Heart right ventricle (tissue), 16 donors: ENCODE data around the gene PAFAH2. TPM values are rescaled to one million over a fixed set of nuclear protein-coding genes. Genes with fewer than 3 reads are reported as not detected.

ENCODE experiments used
- ATAC-seq, 8 donors: fragments of 200-7000 bp; cut with Tn5 transposase; one replicate each; pipeline ENCODE4 v1.9.1; 2020; ENCODE audit warnings: mild to moderate bottlenecking in 8 of 8, moderate library complexity in 8 of 8, moderate number of reproducible peaks in 1 of 8
- DNase-seq, 2 donors: peaks; one replicate each; pipeline ENCODE4 v3.0.0-alpha.2; 2020
- H3K27ac ChIP-seq, 10 donors: fragments of 200-600 bp; sonication (generic) in 2 of 10; one replicate each; pipeline versions ENCODE4 v1.5.0 to v1.8.0; 2020 to 2022; ENCODE audit warnings: mild to moderate bottlenecking in 3 of 10
- H3K27me3 ChIP-seq, 7 donors: fragments of 200-600 bp; one replicate each; pipeline ENCODE4 v1.8.0; 2021 to 2022; ENCODE audit warnings: mild to moderate bottlenecking in 2 of 7
- H3K36me3 ChIP-seq, 9 donors: fragments of 200-600 bp; sonication (generic) in 1 of 9; one replicate each; pipeline versions ENCODE4 v1.5.0 to v1.8.0; 2020 to 2022; ENCODE audit warnings: mild to moderate bottlenecking in 2 of 9
- H3K4me1 ChIP-seq, 9 donors: fragments of 200-600 bp; sonication (generic) in 1 of 9; one replicate each; pipeline versions ENCODE4 v1.5.0 to v1.8.0; 2020 to 2022; ENCODE audit warnings: mild to moderate bottlenecking in 4 of 9
- H3K4me3 ChIP-seq, 10 donors: fragments of 200-600 bp; sonication (generic) in 2 of 10; one replicate each; pipeline versions ENCODE4 v1.5.0 to v1.8.0; 2020 to 2022; ENCODE audit warnings: mild to moderate bottlenecking in 7 of 10, moderate library complexity in 2 of 10
- H3K9me3 ChIP-seq, 11 donors: fragments of 200-600 bp in 10 of 11; sonication (generic) in 2 of 11; one replicate each; pipeline versions ENCODE4 v1.5.0 to v1.8.0; 2013 to 2022; ENCODE audit warnings: mild to moderate bottlenecking in 2 of 11, control low read depth in 1 of 11, moderate library complexity in 1 of 11
- WGBS, 2 donors: extraction: QIAGEN DNeasy Blood & Tissue Kit; methylation state at CpG; one replicate each; pipeline ENCODE4 v1.1.7; 2013; ENCODE audit warnings: inconsistent platforms in 1 of 2; 5-methylcytosine and 5-hydroxymethylcytosine counted together
- intact Hi-C, 10 donors: fragments of 100-400 bp; cut with DNase I; formaldehyde crosslinking; loops; one replicate each; pipeline versions ENCODE4 v1.11.1 to v1.14.2; 2022
- polyA plus RNA-seq, 2 donors: library from polyadenylated mRNA; stranded (reverse); fragments of 200-250 nt; gene quantifications; one replicate each; pipeline ENCODE4 v1.2.3, GENCODE V29; 2013
- total RNA-seq, 10 donors: library from RNA; stranded (reverse); fragmentation: NEBNext Ultra II Directional in 3 of 10; extraction: Animal tissue kit (Norgen Biotek cat#: 25700) in 3 of 10; gene quantifications; one replicate each; pipeline versions ENCODE4 v1.2.1 to v1.2.4, GENCODE V29; 2021 to 2023
- TF ChIP-seq, protein P1 (sequence below), 9 donors: fragments of 200-600 bp; sonication (generic) in 2 of 9; IDR thresholded peaks; one replicate each; pipeline versions ENCODE4 v1.5.0 to v1.8.0; 2021 to 2022; ENCODE audit warnings: antibody characterized with exemption in 9 of 9, mild to moderate bottlenecking in 5 of 9, moderate library complexity in 1 of 9
- donor health status: Arrhythmogenic right ventricular cardiomyopathy.
- donor health status: ischemic (EF 13 %, LVEDD 7.1; RV severe dilation, severe dysfunction).
- donor health status: healthy with polysubstance abuse.
- donor health status: DM: no; HTN: yes; CAD: no.
- donor health status: DM: no; HTN: no; CAD: no.
- donor health status: ischemic (EF 25% LVEDD 6.9; RV normal size, moderate dysfunction).
- donor health status: ischemic (EF 25% LVEDD 5.7; RV mildly dilated, moderate dysfunction).
- donor health status: healthy.
- donor health status: DM: yes; HTN: yes; CAD: no.
- donor health status: Ischemic cardiomyopathy.
- donor health status: ischemic (EF 35%, LVEDD 5.7; RV mildly dilated, moderate dysfunction).
- donor health status: nonischemic (EF 11% LVEDD 7.7; RV severe dilation, severe dysfunction).
- donor health status: DM: yes; HTN: yes; CAD: no.
- donor health status: PGD.
- donor health status: ischemic (EF 29% LVEDD 5.4; RV normal size, mild dysfunction).
- donor health status: nonischemic (EF 23%, LVEDD 6.1; RV moderate dilation, normal function).

The PAFAH2 gene
- total and polyA plus RNA-seq, 12 donors = 3.4 to 19.3 (median 10.5) TPM

- peak in 7 of 8 donors; percentile 6 to 62 (median 18) for ATAC-seq
- H3K9me3 ChIP-seq = no peaks in the 10 kb centered on the region
- 1% methylated on average over 52 to 62 of the region's 62 CpGs for WGBS, 2 donors
- peak within 1 kb of the TSS; percentile 21 to 48 (median 34) for H3K4me3 ChIP-seq
- H3K27me3 ChIP-seq = peaks cover 0 to 68% (median 60%) of the 10 kb centered on the region in 7 donors
- H3K27ac ChIP-seq = peak within 1 kb of the TSS in 3 of 10 donors; percentile 6 to 58 (median 35)
- H3K36me3 ChIP-seq = peaks cover 0 to 3% (median 0%) of the 10 kb centered on the region in 9 donors
- intact Hi-C loops = no loop called here
- TF ChIP-seq, protein P1, sequence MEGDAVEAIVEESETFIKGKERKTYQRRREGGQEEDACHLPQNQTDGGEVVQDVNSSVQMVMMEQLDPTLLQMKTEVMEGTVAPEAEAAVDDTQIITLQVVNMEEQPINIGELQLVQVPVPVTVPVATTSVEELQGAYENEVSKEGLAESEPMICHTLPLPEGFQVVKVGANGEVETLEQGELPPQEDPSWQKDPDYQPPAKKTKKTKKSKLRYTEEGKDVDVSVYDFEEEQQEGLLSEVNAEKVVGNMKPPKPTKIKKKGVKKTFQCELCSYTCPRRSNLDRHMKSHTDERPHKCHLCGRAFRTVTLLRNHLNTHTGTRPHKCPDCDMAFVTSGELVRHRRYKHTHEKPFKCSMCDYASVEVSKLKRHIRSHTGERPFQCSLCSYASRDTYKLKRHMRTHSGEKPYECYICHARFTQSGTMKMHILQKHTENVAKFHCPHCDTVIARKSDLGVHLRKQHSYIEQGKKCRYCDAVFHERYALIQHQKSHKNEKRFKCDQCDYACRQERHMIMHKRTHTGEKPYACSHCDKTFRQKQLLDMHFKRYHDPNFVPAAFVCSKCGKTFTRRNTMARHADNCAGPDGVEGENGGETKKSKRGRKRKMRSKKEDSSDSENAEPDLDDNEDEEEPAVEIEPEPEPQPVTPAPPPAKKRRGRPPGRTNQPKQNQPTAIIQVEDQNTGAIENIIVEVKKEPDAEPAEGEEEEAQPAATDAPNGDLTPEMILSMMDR (IDR thresholded peaks at IDR 0.05) = no peak
- peaks cover 0 to 55% (median 16%) of the 10 kb centered on the region in 9 donors for H3K4me1 ChIP-seq
- no peak for DNase-seq
These were observed 47.9 kb upstream of the PAFAH2 start, which contains the start of gene SLC30A2 for GRCh38 chr1:26045722-26046245. Gene SLC30A2, minus strand, starts transcription at chr1:26046118. Its CDS starts 222 bp downstream, at chr1:26045896.

DNA sequence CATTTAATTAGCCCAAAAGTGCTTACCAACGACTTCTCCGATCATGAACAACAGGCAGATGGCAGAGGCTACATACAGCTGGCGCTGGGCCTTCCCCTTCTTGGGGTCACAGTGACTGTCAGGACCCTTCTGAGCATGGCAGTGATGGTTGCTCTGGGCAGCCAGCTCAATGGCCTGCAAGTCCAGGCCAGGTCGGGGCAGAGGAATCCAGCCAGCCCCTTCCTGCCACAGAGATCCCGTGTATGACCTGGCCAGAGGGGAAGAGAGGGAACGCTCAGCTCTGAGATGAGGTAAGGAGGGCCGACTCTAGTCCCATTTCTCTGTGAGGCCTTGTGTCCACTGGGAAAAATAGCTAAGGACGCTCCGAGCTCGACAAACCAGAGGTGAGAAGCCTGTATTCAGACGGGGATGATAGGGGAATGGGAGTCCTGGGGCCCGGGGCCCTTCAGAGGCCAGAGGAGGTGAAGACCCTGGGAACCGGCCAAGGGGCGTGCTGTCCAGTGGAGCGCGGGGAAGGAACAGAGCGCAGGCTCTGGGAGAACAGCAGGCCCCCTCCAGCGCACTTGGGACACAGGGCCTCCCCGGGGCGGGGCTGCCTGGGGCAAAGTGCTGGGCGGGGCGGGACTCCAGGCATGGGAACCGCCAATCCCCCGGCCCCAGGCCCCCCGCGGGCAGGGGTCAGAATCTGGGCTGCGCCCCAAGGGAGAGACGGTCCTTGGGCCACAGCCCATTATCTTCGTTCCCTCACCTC, 47.3 kb upstream of the PAFAH2 start:
- TF ChIP-seq, protein P1 (IDR thresholded peaks at IDR 0.05) = no peak
- ATAC-seq = peak in 6 of 8 donors; percentile 3 to 68 (median 36)
- intact Hi-C loops = no loop called here
- DNase-seq = no peak
- peak overlapping the region in 9 of 10 donors; percentile 24 to 48 (median 34) for H3K4me3 ChIP-seq
- no peaks in the 10 kb centered on the region for H3K9me3 ChIP-seq
- peaks cover 0 to 52% (median 16%) of the 10 kb centered on the region in 9 donors for H3K4me1 ChIP-seq
- peaks cover 0 to 68% (median 60%) of the 10 kb centered on the region in 7 donors for H3K27me3 ChIP-seq
- peak overlapping the region in 3 of 10 donors; percentile 6 to 58 (median 35) for H3K27ac ChIP-seq
- 33 to 41% methylated on average over 29 of the region's 29 CpGs for WGBS, 2 donors
- no peaks in the 10 kb centered on the region for H3K36me3 ChIP-seq

GRCh38 chr1:26044414-26044813, 46.6 kb upstream of the PAFAH2 start:
- no peak overlapping the region for H3K4me3 ChIP-seq

GRCh38 chr1:26043765-26044164, 45.9 kb upstream of the PAFAH2 start:
- TF ChIP-seq, protein P1 (IDR thresholded peaks at IDR 0.05) = no peak
- Histone ChIP-seq H3K9me3 (no peaks in the 10 kb centered on the region), H3K27ac (peak overlapping the region in 1 of 10 donors; percentile 21), H3K27me3 (peaks cover 0 to 64% (median 52%) of the 10 kb centered on the region in 7 donors), H3K4me3 (no peak overlapping the region), H3K4me1 (peaks cover 0 to 44% (median 16%) of the 10 kb centered on the region in 9 donors), H3K36me3 (no peaks in the 10 kb centered on the region)
- ATAC-seq (peak in 1 of 8 donors; percentile 15), DNase-seq (no peak)
- intact Hi-C loops = no loop called here
- WGBS, 2 donors = 77 to 78% methylated on average over 2 of the region's 2 CpGs

More at GRCh38 chr1:26044414-26044813, 46.6 kb upstream of the PAFAH2 start:
- H3K27me3 ChIP-seq = peaks cover 0 to 68% (median 56%) of the 10 kb centered on the region in 7 donors
- H3K36me3 ChIP-seq = no peaks in the 10 kb centered on the region
- no peaks in the 10 kb centered on the region for H3K9me3 ChIP-seq
- TF ChIP-seq, protein P1 (IDR thresholded peaks at IDR 0.05) = no peak
- H3K27ac ChIP-seq = peak overlapping the region in 1 of 10 donors; percentile 21
- 91 to 97% methylated on average over 3 of the region's 3 CpGs for WGBS, 2 donors
- peaks cover 0 to 45% (median 16%) of the 10 kb centered on the region in 9 donors for H3K4me1 ChIP-seq
- intact Hi-C loops = no loop called here
- no peak for ATAC-seq
- DNase-seq = no peak
